Adrenal gland (tissue), 12 donors: ENCODE measurements around the gene MISP3. TPM values are rescaled to one million over a fixed set of nuclear protein-coding genes. Genes with fewer than 3 reads are reported as not detected.

Experiments
- DNase-seq, 7 donors: peaks; one replicate each; pipeline ENCODE4 v3.0.0-alpha.2; 2019 to 2020
- H3K27ac ChIP-seq, 5 donors: fragments of 200-600 bp; sonication (generic) in 4 of 5; 1 replicate in 3 of 5; 2 replicates in 2 of 5; pipeline versions ENCODE4 v1.5.1 to v1.8.0; 2016 to 2020; ENCODE audit warnings: mild to moderate bottlenecking in 1 of 5
- H3K27me3 ChIP-seq: fragments of 200-600 bp; 2 replicates; pipeline ENCODE4 v1.8.0; 2021
- H3K36me3 ChIP-seq, 2 donors: fragments of 200-600 bp; replicated peaks in 1 of 2; 1 replicate in 1 of 2; 2 replicates in 1 of 2; pipeline versions ENCODE4 v1.5.1 to v1.8.0; 2018 to 2022
- H3K4me1 ChIP-seq, 2 donors: fragments of 200-600 bp; replicated peaks in 1 of 2; 1 replicate in 1 of 2; 2 replicates in 1 of 2; pipeline versions ENCODE4 v1.5.1 to v1.8.0; 2018 to 2021
- H3K4me3 ChIP-seq, 4 donors: fragments of 200-600 bp; sonication (generic) in 3 of 4; one replicate each; pipeline ENCODE4 v1.5.1; 2016 to 2018
- H3K9me3 ChIP-seq, 3 donors: fragments of 200-600 bp; sonication (generic) in 1 of 3; replicated peaks in 1 of 3; 1 replicate in 2 of 3; 2 replicates in 1 of 3; pipeline versions ENCODE4 v1.5.1 to v1.8.0; 2016 to 2021
- CTCF ChIP-seq, 6 experiments: fragments of 450-650 bp in 4 of 6; fragments of 200-600 bp in 2 of 6; sonication (generic) in 1 of 6; IDR thresholded peaks; 1 replicate in 5 of 6; 2 replicates in 1 of 6; pipeline versions ENCODE4 v1.5.1 to v1.8.0; 2016 to 2021; ENCODE audit warnings: antibody characterized with exemption in 6 of 6, mild to moderate bottlenecking in 2 of 6, moderate library complexity in 1 of 6
- POLR2A ChIP-seq, 2 donors: fragments of 450-650 bp; IDR thresholded peaks; one replicate each; pipeline ENCODE4 v1.6.1; 2017; ENCODE audit warnings: antibody characterized with exemption in 2 of 2, mild to moderate bottlenecking in 2 of 2, moderate library complexity in 1 of 2
- WGBS, 4 donors: extraction: QIAGEN DNeasy Blood & Tissue Kit in 2 of 4; methylation state at CpG; one replicate each; pipeline versions ENCODE4 v1.1.5 to v1.1.7; 2013 to 2017; 5-methylcytosine and 5-hydroxymethylcytosine counted together
- intact Hi-C, 2 donors: fragments of 100-400 bp; cut with DNase I; formaldehyde crosslinking; loops; one replicate each; pipeline versions ENCODE4 v1.14.1 to v1.15.0; 2022 to 2023
- polyA plus RNA-seq, 3 donors: library from polyadenylated mRNA; stranded (reverse); fragments of 200-250 nt in 2 of 3; fragments of 350-450 nt in 1 of 3; fragmentation: Illumina TruSeq in 1 of 3; extraction: RNeasy Lipid Tissue Mini Kit (QIAGEN cat#74804) in 1 of 3; gene quantifications; one replicate each; pipeline ENCODE4 v1.2.3, GENCODE V29; 2013 to 2014
- total RNA-seq, 9 donors: library from RNA; depleted of rRNA in 4 of 9; stranded (reverse); fragments of >200 nt in 4 of 9; fragments of 120-200 nt in 1 of 9; fragmentation: NEBNext Ultra II Directional in 1 of 9; extraction: Animal tissue kit (Norgen Biotek cat#: 25700) in 1 of 9; gene quantifications; one replicate each; pipeline versions ENCODE4 v1.1.0 to v1.2.4, GENCODE V29; 2013 to 2023
- donor health status: healthy with polysubstance abuse.
- donor health status: Bipolar disorder and iron deficiency.
- donor health status: DM: yes; HTN: yes; CAD: no.
- donor health status: DM: no; HTN: no; CAD: no.
- donor health status: DM: no; HTN: no; CAD: no.
- donor health status: DM: yes; HTN: yes; CAD: no.

Gene MISP3
- total and polyA plus RNA-seq, 12 donors = 0.78 to 87.9 (median 3.2) TPM

- intact Hi-C loops = no loop called here
- Histone ChIP-seq H3K36me3 (peaks cover 0 to 92% of the 10 kb centered on the region in 2 donors), H3K9me3 (no peaks in the 10 kb centered on the region), H3K27me3 (no peaks in the 10 kb centered on the region), H3K27ac (peak overlapping the region in 1 of 5 donors; percentile 27), H3K4me3 (no peak overlapping the region), H3K4me1 (peaks cover 7 to 19% of the 10 kb centered on the region in 2 donors)
- WGBS, 4 donors = 91 to 94% (median 93%) methylated on average over 6 of the region's 6 CpGs
- DNase-seq = no peak
- TF ChIP-seq POLR2A (IDR thresholded peaks at IDR 0.05) = no peak
- TF ChIP-seq CTCF (IDR thresholded peaks at IDR 0.05) = no peak
Observed at GRCh38 chr19:14101003-14101545, 28.5 kb downstream of the MISP3 start.

- peak in 4 of 7 donors; percentile 26 to 66 (median 62) for DNase-seq
- H3K4me1 ChIP-seq = peaks cover 7 to 19% of the 10 kb centered on the region in 2 donors
- WGBS, 4 donors = 41 to 53% (median 50%) methylated on average over 8 to 11 of the region's 11 CpGs
- H3K36me3 ChIP-seq = peaks cover 0 to 92% of the 10 kb centered on the region in 2 donors
- H3K27ac ChIP-seq = peak overlapping the region in 4 of 5 donors; percentile 2 to 40 (median 26)
- H3K4me3 ChIP-seq = no peak overlapping the region
- no peak for TF ChIP-seq CTCF (IDR thresholded peaks at IDR 0.05)
- no peak for TF ChIP-seq POLR2A (IDR thresholded peaks at IDR 0.05)
- H3K9me3 ChIP-seq = no peaks in the 10 kb centered on the region
- H3K27me3 ChIP-seq = no peaks in the 10 kb centered on the region
- intact Hi-C loops = no loop called here
Observed at GRCh38 chr19:14102102-14102696, 29.6 kb downstream of the MISP3 start.

- no peak overlapping the region for H3K4me3 ChIP-seq
- H3K4me1 ChIP-seq = peaks cover 12 to 25% of the 10 kb centered on the region in 2 donors
- no peaks in the 10 kb centered on the region for H3K9me3 ChIP-seq
- TF ChIP-seq CTCF (IDR thresholded peaks at IDR 0.05) = no peak
- TF ChIP-seq POLR2A (IDR thresholded peaks at IDR 0.05) = no peak
- H3K36me3 ChIP-seq = peaks cover 0 to 89% of the 10 kb centered on the region in 2 donors
- no peak for DNase-seq
- peak overlapping the region in 4 of 5 donors; percentile 2 to 27 (median 20) for H3K27ac ChIP-seq
- no peaks in the 10 kb centered on the region for H3K27me3 ChIP-seq
- intact Hi-C loops = no loop called here
- WGBS, 4 donors = 73 to 93% (median 80%) methylated on average over 6 to 10 of the region's 10 CpGs
Observed at GRCh38 chr19:14102756-14103155, 30.2 kb downstream of the MISP3 start.

- peak; percentile 57 to 90 (median 83) for DNase-seq
- Histone ChIP-seq H3K4me1 (peaks cover 17 to 30% of the 10 kb centered on the region in 2 donors), H3K4me3 (no peak overlapping the region), H3K36me3 (peaks cover 0 to 83% of the 10 kb centered on the region in 2 donors), H3K9me3 (no peaks in the 10 kb centered on the region), H3K27me3 (no peaks in the 10 kb centered on the region), H3K27ac (peak overlapping the region in 2 of 5 donors; percentile 15 to 27)
- 33 to 60% (median 46%) methylated on average over 1 of the region's 1 CpG for WGBS, 4 donors
- TF ChIP-seq CTCF (IDR thresholded peaks at IDR 0.05) (peak in 2 of 6 experiments; percentile 10 to 19), POLR2A (IDR thresholded peaks at IDR 0.05) (no peak)
- intact Hi-C loops = no loop called here
Observed at GRCh38 chr19:14103310-14103709, 30.7 kb downstream of the MISP3 start.
